Endothelial cell of umbilical vein (primary cell): Measurements from ENCODE around the gene NSD2.

Experiments used
- EZH2 ChIP-seq: IDR thresholded peaks from 2 replicates; pipeline ENCODE4 v1.6.1; 2012; ENCODE audit warnings: borderline replicate concordance, low read depth, mild to moderate bottlenecking, moderate library complexity, low read length, inconsistent platforms; ENCODE audit not compliant: severe bottlenecking
- POLR2AphosphoS5 ChIP-seq: IDR thresholded peaks from 2 replicates; pipeline ENCODE4 v1.6.1; 2012; ENCODE audit warnings: low read depth, mild to moderate bottlenecking, control low read depth, low read length, moderate library complexity; ENCODE audit not compliant: insufficient read depth
- TF ChIP-seq, protein P1 (sequence below), 2 donors: IDR thresholded peaks; 1 replicate in 1 of 2; 2 replicates in 1 of 2; pipeline ENCODE4 v1.5.1; 2011; ENCODE audit warnings: low read length in 2 of 2, mild to moderate bottlenecking in 2 of 2, moderate library complexity in 2 of 2, control low read depth in 1 of 2, inconsistent platforms in 1 of 2, low read depth in 1 of 2; ENCODE audit not compliant: insufficient read depth in 1 of 2; ENCODE audit errors: extremely low read depth in 1 of 2

DNA sequence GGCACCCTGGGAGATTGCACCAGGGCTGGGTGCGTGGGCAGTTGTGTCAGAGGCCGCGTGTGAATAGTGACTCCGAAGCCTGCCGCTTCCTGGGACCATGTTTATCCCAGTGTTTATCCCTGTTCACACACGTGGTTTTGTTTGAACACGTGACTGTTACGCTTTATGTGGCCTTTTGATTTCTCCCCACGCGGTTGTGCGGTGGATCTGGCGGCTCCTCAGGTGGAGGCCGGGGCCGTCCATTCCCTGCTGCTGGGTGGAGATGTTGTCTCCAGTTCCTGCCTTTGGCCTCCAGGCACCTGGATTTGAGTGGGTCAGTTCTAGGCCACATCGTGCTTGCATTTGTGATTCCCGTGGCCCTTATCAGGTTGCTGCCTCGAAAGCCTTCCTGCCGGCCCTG lies 102.5 kb downstream of the NSD2 start:
- TF ChIP-seq, protein P1, sequence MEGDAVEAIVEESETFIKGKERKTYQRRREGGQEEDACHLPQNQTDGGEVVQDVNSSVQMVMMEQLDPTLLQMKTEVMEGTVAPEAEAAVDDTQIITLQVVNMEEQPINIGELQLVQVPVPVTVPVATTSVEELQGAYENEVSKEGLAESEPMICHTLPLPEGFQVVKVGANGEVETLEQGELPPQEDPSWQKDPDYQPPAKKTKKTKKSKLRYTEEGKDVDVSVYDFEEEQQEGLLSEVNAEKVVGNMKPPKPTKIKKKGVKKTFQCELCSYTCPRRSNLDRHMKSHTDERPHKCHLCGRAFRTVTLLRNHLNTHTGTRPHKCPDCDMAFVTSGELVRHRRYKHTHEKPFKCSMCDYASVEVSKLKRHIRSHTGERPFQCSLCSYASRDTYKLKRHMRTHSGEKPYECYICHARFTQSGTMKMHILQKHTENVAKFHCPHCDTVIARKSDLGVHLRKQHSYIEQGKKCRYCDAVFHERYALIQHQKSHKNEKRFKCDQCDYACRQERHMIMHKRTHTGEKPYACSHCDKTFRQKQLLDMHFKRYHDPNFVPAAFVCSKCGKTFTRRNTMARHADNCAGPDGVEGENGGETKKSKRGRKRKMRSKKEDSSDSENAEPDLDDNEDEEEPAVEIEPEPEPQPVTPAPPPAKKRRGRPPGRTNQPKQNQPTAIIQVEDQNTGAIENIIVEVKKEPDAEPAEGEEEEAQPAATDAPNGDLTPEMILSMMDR (IDR thresholded peaks at IDR 0.05; ENCODE audit: extremely low read depth in 1 of 2, insufficient read depth in 1 of 2, low read depth in 1 of 2, low read length in 2 of 2): no peak
- TF ChIP-seq POLR2AphosphoS5: no peak
- TF ChIP-seq EZH2: no peak
